PC-9 (cell line): ENCODE measurements around the gene DUSP7. TPM values are rescaled to one million over a fixed set of nuclear protein-coding genes. Genes with fewer than 3 reads are reported as not detected.

Experiments
- BruUV-seq: library from RNA; stranded (reverse); fragments of 400-500 nt; replicated peaks from 2 replicates; lab custom pipeline; 2021; lab: Mats Ljungman, UMichigan
- CTCF ChIA-PET: fragments of 300-600 bp; sonication (Branson Sonifier 250); formaldehyde crosslinking; loops from one replicate; lab custom pipeline; 2022; ENCODE audit warnings: antibody characterized with exemption; lab: Charles Lee
- POLR2A ChIA-PET: fragments of 300-600 bp; sonication (Branson Sonifier 250); formaldehyde crosslinking; loops from one replicate; lab custom pipeline; 2022; ENCODE audit warnings: antibody characterized with exemption; ENCODE audit not compliant: unreplicated experiment; lab: Charles Lee
- DNase-seq, 2 experiments: peaks; one replicate each; pipeline versions ENCODE4 v3.0.0 to v3.0.0-alpha.2; 2015 to 2022; ENCODE audit warnings: mixed read lengths in 1 of 2
- H2AFZ ChIP-seq: fragments of 200-600 bp; sonication (generic); 2 replicates; pipeline ENCODE4 v1.8.1; 2017; ENCODE audit warnings: antibody characterized with exemption
- H3F3A ChIP-seq: fragments of 200-600 bp; sonication (generic); 2 replicates; pipeline ENCODE4 v1.8.1; 2017; ENCODE audit warnings: antibody characterized with exemption, mild to moderate bottlenecking, low read depth; ENCODE audit not compliant: insufficient read depth
- H3K27ac ChIP-seq: fragments of 200-600 bp; sonication (generic); 2 replicates; pipeline ENCODE4 v1.6.1; 2016; ENCODE audit warnings: mixed run types
- H3K27me3 ChIP-seq: fragments of 200-600 bp; sonication (generic); 2 replicates; pipeline ENCODE4 v1.6.1; 2016; ENCODE audit warnings: low read depth, mixed run types; ENCODE audit not compliant: insufficient read depth
- H3K36me3 ChIP-seq: fragments of 200-600 bp; sonication (generic); 2 replicates; pipeline ENCODE4 v1.6.1; 2016; ENCODE audit warnings: low read depth, mixed run types
- H3K4me1 ChIP-seq: fragments of 200-600 bp; sonication (generic); replicated peaks from 2 replicates; pipeline ENCODE4 v1.6.1; 2016; ENCODE audit warnings: mixed run types; ENCODE audit not compliant: insufficient read depth
- H3K4me2 ChIP-seq: fragments of 200-600 bp; sonication (generic); 2 replicates; pipeline ENCODE4 v1.6.1; 2017; ENCODE audit warnings: mixed run types
- H3K4me3 ChIP-seq: fragments of 200-600 bp; sonication (generic); 2 replicates; pipeline ENCODE4 v1.6.1; 2016; ENCODE audit warnings: mixed run types
- H3K79me2 ChIP-seq: fragments of 200-600 bp; sonication (generic); 2 replicates; pipeline ENCODE4 v1.6.1; 2017; ENCODE audit warnings: low read depth, mixed run types
- H3K9me2 ChIP-seq: fragments of 200-600 bp; sonication (generic); 2 replicates; pipeline ENCODE4 v1.8.1; 2017; ENCODE audit warnings: mild to moderate bottlenecking; ENCODE audit not compliant: insufficient read depth
- H3K9me3 ChIP-seq: fragments of 200-600 bp; sonication (generic); 2 replicates; pipeline ENCODE4 v1.8.1; 2016; ENCODE audit warnings: low read depth; ENCODE audit not compliant: insufficient read depth
- H4K20me1 ChIP-seq: fragments of 200-600 bp; sonication (generic); 2 replicates; pipeline ENCODE4 v1.8.1; 2017; ENCODE audit not compliant: insufficient read depth
- EZH2 ChIP-seq: fragments of 200-600 bp; sonication (generic); IDR thresholded peaks from 2 replicates; pipeline ENCODE4 v1.8.0; 2017; ENCODE audit warnings: antibody characterized with exemption, low read depth
- intact Hi-C: fragments of 100-400 bp; cut with micrococcal nuclease; formaldehyde crosslinking; loops from one replicate; pipeline ENCODE4 v1.10.0; 2022; ENCODE audit not compliant: unreplicated experiment
- total RNA-seq: library from RNA; stranded (reverse); gene quantifications from 2 replicates; pipeline ENCODE4 v1.2.3, GENCODE V29; 2021
- TF ChIP-seq, protein P1 (sequence below): fragments of 200-600 bp; sonication (generic); conservative IDR thresholded peaks from 2 replicates; pipeline ENCODE4 v1.6.1; 2017; ENCODE audit warnings: mixed run types, antibody characterized with exemption, mild to moderate bottlenecking, moderate library complexity

The DUSP7 gene
- total RNA-seq, 1 experiment from 2014 or later = 9.5 TPM

DNA sequence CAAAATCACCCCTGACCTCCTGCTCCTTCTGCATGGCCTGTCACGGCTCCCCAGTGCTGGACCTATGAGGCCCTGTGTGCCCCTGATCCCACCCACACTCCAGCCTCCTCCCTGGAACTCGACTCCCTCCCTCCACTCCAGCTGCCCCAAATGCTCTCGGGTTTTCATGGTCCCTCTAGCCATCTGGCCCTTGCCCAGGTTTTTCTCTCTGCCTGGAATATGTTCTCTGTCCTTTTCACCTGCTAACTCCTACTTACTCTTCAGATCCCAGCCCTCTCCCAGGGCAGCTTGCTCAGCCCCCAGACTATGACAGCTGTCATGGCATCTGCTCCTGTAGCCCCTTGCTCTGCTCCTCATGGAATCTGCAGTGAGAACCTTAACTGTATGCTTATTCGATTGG lies 30.3 kb downstream of the DUSP7 start:
- Histone ChIP-seq H3K9me3 (no peaks in the 10 kb centered on the region), H2AFZ (no peak overlapping the region), H3K79me2 (no peaks in the 10 kb centered on the region), H3K4me2 (no peak overlapping the region), H3K4me3 (no peak overlapping the region), H3K27ac (no peak overlapping the region), H3F3A (no peaks in the 10 kb centered on the region), H3K27me3 (no peaks in the 10 kb centered on the region), H3K9me2 (no peaks in the 10 kb centered on the region), H3K36me3 (no peaks in the 10 kb centered on the region), H3K4me1 (no peaks in the 10 kb centered on the region), H4K20me1 (no peaks in the 10 kb centered on the region)
- intact Hi-C loops = no loop called here
- BruUV-seq = no TSS peak
- CTCF ChIA-PET = no interaction called here
- POLR2A ChIA-PET = no interaction called here
- no peak for TF ChIP-seq EZH2
- TF ChIP-seq, protein P1, sequence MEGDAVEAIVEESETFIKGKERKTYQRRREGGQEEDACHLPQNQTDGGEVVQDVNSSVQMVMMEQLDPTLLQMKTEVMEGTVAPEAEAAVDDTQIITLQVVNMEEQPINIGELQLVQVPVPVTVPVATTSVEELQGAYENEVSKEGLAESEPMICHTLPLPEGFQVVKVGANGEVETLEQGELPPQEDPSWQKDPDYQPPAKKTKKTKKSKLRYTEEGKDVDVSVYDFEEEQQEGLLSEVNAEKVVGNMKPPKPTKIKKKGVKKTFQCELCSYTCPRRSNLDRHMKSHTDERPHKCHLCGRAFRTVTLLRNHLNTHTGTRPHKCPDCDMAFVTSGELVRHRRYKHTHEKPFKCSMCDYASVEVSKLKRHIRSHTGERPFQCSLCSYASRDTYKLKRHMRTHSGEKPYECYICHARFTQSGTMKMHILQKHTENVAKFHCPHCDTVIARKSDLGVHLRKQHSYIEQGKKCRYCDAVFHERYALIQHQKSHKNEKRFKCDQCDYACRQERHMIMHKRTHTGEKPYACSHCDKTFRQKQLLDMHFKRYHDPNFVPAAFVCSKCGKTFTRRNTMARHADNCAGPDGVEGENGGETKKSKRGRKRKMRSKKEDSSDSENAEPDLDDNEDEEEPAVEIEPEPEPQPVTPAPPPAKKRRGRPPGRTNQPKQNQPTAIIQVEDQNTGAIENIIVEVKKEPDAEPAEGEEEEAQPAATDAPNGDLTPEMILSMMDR = no peak
- DNase-seq = no peak

DNA sequence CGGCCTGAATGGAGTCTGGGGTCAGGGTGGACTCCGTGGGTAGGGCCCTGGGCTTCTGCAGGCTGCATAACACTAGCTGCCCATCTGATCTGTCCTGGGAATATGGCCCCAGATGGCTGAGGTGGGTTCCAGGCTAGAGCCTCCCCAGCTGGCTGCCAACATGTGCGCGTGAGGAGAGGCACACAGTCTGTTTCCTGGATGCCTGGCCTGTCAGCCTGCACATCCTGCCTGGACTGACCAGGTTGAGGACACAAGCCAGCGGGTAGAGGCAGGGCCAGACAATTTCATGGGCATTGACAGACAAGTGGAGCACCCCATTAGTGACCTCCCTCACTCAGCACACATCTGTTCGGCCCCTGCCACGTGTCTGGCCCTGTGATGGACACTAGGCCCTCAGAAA lies 30.9 kb downstream of the DUSP7 start:
- ChIA-PET POLR2A (no interaction called here), CTCF (no interaction called here)
- BruUV-seq = no TSS peak
- DNase-seq = no peak
- H3K27ac ChIP-seq = no peak overlapping the region
- no peak overlapping the region for H2AFZ ChIP-seq
- TF ChIP-seq, protein P1 = no peak
- TF ChIP-seq EZH2 = no peak
- H4K20me1 ChIP-seq = no peaks in the 10 kb centered on the region
- no peaks in the 10 kb centered on the region for H3K27me3 ChIP-seq
- no peaks in the 10 kb centered on the region for H3K4me1 ChIP-seq
- H3K79me2 ChIP-seq = no peaks in the 10 kb centered on the region
- no peak overlapping the region for H3K4me3 ChIP-seq
- H3F3A ChIP-seq = no peaks in the 10 kb centered on the region
- intact Hi-C loops = no loop called here
- H3K9me3 ChIP-seq = no peaks in the 10 kb centered on the region
- no peaks in the 10 kb centered on the region for H3K9me2 ChIP-seq
- H3K4me2 ChIP-seq = no peak overlapping the region
- H3K36me3 ChIP-seq = no peaks in the 10 kb centered on the region

DNA sequence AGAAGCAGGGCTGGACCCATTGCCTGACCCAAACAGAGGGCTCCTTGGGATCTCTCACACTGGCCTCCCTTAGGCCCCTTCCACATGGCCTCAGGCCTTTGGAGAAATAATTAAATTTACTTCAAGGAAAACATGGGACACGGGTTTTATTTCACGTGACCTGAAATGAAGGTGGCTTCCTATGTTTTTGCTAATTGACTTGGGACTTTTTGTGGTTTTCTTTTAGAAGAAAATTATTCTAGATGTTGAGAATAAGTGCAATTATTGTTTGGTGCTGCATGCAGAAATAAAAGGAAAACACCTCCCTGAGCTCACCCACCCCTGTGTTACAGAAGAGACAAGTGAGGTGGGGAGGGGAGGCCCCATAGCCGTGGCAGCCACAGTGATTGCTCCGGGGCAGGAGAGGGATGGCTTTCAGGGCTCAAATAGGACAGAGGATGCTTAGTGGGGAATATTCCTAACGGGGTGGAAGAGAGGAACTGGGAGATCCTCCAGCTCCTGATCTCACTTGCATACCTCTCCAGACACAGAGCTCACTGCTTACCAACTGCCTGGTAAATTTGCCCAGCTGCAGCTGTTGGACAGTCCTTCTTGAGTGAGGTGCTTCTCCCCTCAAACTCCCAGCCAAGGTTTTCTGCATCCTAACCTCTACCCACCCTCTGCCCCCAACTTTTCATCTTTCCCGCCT lies 31.5 kb downstream of the DUSP7 start:
- H3K4me1 ChIP-seq = no peaks in the 10 kb centered on the region
- no peak for TF ChIP-seq EZH2
- TF ChIP-seq, protein P1 = no peak
- H3F3A ChIP-seq = no peaks in the 10 kb centered on the region
- no peak overlapping the region for H3K4me3 ChIP-seq
- no peaks in the 10 kb centered on the region for H3K36me3 ChIP-seq
- DNase-seq = no peak
- no peaks in the 10 kb centered on the region for H4K20me1 ChIP-seq
- H3K9me3 ChIP-seq = no peaks in the 10 kb centered on the region
- no peaks in the 10 kb centered on the region for H3K79me2 ChIP-seq
- no peaks in the 10 kb centered on the region for H3K27me3 ChIP-seq
- H3K4me2 ChIP-seq = no peak overlapping the region
- ChIA-PET CTCF (no interaction called here), POLR2A (no interaction called here)
- no peaks in the 10 kb centered on the region for H3K9me2 ChIP-seq
- H3K27ac ChIP-seq = no peak overlapping the region
- intact Hi-C loops = no loop called here
- no TSS peak for BruUV-seq
- no peak overlapping the region for H2AFZ ChIP-seq
